ENCODE data around the gene TDO2.

DNA sequence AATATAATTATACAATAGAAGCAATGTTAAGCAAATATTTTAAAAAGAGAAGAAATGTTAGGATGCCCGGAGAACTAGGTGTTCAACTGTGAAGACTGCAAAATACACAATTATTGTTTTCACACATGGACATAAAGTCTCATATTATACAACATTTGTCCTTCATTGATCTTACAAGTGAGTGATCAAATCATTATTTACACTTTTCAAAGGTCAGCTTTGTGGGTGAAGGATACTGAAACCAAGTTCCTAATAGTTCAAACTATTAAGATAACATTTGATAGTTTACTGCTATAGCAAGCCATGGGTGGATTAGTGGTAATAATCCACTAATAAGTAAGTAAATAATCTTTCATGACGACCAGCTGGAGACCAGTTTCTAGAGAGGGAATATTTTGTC lies 26.8 kb downstream of the TDO2 start:
- TF ChIP-seq, protein P1, sequence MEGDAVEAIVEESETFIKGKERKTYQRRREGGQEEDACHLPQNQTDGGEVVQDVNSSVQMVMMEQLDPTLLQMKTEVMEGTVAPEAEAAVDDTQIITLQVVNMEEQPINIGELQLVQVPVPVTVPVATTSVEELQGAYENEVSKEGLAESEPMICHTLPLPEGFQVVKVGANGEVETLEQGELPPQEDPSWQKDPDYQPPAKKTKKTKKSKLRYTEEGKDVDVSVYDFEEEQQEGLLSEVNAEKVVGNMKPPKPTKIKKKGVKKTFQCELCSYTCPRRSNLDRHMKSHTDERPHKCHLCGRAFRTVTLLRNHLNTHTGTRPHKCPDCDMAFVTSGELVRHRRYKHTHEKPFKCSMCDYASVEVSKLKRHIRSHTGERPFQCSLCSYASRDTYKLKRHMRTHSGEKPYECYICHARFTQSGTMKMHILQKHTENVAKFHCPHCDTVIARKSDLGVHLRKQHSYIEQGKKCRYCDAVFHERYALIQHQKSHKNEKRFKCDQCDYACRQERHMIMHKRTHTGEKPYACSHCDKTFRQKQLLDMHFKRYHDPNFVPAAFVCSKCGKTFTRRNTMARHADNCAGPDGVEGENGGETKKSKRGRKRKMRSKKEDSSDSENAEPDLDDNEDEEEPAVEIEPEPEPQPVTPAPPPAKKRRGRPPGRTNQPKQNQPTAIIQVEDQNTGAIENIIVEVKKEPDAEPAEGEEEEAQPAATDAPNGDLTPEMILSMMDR (conservative IDR thresholded peaks at IDR 0.05; ENCODE audit: low read length): no peak
- no peak for TF ChIP-seq EZH2phosphoT487 (IDR thresholded peaks at IDR 0.05; ENCODE audit: borderline replicate concordance, low read depth, low read length)

Measured in OCI-LY7 (cell line).